Measurements from ENCODE around the gene FDX2. TPM values are rescaled to one million over a fixed set of nuclear protein-coding genes. Genes with fewer than 3 reads are reported as not detected.
"Not testable (repeated sequence)": the region's sequence is repeated elsewhere in the genome, so short reads cannot be mapped to it uniquely, and the experiment has no call there.

The FDX2 gene
- total RNA-seq, 1 donor from 2014 or later: 18.2 TPM

- DNase-seq (no peak), ATAC-seq (no peak)
- intact Hi-C loops (cut with micrococcal nuclease): loop anchor here (10.0 kb wide), 1 partner anchor 45 kb away; the partner anchor contains the start of genes ICAM3 and RAVER1
These were observed 25.9 kb downstream of the FDX2 start, which contains the start of gene ICAM5 for GRCh38 chr19:10289836-10290356. Gene ICAM5 (plus strand): TSS chr19:10289952. CDS start chr19:10290044, 92 bp downstream.

GRCh38 chr19:10289167-10289835 lies 26.5 kb downstream of the FDX2 start:
- no peak for ATAC-seq
- peak; percentile 52 for DNase-seq
- intact Hi-C loops (cut with micrococcal nuclease): loop anchor here (10.0 kb wide), 1 partner anchor 46 kb away; the partner anchor contains the start of genes ICAM3 and RAVER1

DNA sequence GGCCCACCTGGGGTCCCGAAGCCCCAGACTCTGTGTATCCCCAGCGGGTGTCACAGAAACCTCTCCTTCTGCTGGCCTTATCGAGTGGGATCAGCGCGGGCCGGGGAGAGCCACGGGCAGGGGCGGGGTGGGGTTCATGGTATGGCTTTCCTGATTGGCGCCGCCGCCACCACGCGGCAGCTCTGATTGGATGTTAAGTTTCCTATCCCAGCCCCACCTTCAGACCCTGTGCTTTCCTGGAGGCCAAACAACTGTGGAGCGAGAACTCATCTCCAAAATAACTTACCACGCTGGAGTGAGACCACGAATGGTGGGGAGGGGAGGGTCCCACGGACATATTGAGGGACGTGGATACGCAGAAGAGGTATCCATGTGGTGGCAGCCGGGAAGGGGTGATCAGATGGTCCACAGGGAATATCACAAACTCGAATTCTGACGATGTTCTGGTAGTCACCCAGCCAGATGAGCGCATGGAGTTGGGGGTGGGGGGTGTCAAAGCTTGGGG lies 27.1 kb downstream of the FDX2 start:
- intact Hi-C loops (cut with micrococcal nuclease): loop anchor here (10.0 kb wide), 1 partner anchor 46 kb away; the partner anchor contains the start of genes ICAM3 and RAVER1
- DNase-seq: peak; percentile 50
- no peak for ATAC-seq

DNA sequence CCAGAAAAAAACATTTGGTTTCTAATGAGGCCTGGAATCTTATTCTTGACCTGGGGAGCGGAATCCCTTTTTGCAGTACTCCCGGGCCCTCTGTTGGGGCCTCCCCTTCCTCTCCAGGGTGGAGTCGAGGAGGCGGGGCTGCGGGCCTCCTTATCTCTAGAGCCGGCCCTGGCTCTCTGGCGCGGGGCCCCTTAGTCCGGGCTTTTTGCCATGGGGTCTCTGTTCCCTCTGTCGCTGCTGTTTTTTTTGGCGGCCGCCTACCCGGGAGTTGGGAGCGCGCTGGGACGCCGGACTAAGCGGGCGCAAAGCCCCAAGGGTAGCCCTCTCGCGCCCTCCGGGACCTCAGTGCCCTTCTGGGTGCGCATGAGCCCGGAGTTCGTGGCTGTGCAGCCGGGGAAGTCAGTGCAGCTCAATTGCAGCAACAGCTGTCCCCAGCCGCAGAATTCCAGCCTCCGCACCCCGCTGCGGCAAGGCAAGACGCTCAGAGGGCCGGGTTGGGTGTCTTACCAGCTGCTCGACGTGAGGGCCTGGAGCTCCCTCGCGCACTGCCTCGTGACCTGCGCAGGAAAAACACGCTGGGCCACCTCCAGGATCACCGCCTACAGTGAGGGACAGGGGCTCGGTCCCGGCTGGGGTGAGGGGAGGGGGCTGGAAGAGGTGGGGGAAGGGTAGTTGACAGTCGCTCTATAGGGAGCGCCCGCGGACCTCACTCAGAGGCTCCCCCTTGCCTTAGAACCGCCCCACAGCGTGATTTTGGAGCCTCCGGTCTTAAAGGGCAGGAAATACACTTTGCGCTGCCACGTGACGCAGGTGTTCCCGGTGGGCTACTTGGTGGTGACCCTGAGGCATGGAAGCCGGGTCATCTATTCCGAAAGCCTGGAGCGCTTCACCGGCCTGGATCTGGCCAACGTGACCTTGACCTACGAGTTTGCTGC lies 28.7 kb downstream of the FDX2 start, which contains the start of gene ICAM4:
TSS of gene ICAM4 (plus strand) at position 153 of the 935 bp plus-strand sequence. CDS start at position 211, 58 bp downstream.
- peak; percentile 75 for ATAC-seq
- intact Hi-C loops (cut with micrococcal nuclease): loop anchor here (10.0 kb wide), 1 partner anchor 48 kb away; the partner anchor contains the start of genes ICAM3 and RAVER1
- peak; percentile 89 for DNase-seq

DNA sequence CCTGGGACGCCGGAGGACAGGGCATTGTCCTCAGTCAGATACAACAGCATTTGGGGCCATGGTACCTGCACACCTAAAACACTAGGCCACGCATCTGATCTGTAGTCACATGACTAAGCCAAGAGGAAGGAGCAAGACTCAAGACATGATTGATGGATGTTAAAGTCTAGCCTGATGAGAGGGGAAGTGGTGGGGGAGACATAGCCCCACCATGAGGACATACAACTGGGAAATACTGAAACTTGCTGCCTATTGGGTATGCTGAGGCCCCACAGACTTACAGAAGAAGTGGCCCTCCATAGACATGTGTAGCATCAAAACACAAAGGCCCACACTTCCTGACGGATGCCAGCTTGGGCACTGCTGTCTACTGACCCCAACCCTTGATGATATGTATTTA lies 30.4 kb downstream of the FDX2 start:
- ATAC-seq (no peak), DNase-seq (no peak)
- intact Hi-C loops (cut with micrococcal nuclease): loop anchor here (10.0 kb wide), 1 partner anchor 49 kb away; the partner anchor contains the start of genes ICAM3 and RAVER1

DNA sequence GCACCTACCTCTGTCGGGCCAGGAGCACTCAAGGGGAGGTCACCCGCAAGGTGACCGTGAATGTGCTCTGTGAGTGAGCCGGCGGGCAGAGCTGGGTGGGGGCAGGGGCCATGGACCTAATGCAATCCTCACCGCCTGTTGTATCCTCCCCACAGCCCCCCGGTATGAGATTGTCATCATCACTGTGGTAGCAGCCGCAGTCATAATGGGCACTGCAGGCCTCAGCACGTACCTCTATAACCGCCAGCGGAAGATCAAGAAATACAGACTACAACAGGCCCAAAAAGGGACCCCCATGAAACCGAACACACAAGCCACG lies 30.9 kb downstream of the FDX2 start:
- intact Hi-C loops (cut with micrococcal nuclease): loop anchor here (10.0 kb wide), 1 partner anchor 50 kb away; the partner anchor contains the start of genes ICAM3 and RAVER1
- no peak for DNase-seq
- no peak for ATAC-seq

DNA sequence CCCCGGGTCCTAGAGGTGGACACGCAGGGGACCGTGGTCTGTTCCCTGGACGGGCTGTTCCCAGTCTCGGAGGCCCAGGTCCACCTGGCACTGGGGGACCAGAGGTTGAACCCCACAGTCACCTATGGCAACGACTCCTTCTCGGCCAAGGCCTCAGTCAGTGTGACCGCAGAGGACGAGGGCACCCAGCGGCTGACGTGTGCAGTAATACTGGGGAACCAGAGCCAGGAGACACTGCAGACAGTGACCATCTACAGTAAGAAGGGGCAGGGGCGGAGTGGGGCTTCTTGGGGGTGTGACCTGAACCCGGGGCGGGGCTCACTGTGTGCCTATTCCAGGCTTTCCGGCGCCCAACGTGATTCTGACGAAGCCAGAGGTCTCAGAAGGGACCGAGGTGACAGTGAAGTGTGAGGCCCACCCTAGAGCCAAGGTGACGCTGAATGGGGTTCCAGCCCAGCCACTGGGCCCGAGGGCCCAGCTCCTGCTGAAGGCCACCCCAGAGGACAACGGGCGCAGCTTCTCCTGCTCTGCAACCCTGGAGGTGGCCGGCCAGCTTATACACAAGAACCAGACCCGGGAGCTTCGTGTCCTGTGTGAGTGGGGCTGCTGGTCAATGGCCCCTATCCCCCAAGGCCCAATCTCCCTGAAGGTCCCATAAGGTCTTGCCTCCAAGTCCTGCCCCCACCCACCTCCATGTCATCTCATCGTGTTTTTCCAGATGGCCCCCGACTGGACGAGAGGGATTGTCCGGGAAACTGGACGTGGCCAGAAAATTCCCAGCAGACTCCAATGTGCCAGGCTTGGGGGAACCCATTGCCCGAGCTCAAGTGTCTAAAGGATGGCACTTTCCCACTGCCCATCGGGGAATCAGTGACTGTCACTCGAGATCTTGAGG lies 31.5 kb downstream of the FDX2 start:
- intact Hi-C loops (cut with micrococcal nuclease): loop anchor here (10.0 kb wide), 1 partner anchor 50 kb away; the partner anchor contains the start of genes ICAM3 and RAVER1
- no peak for ATAC-seq
- no peak for DNase-seq

GRCh38 chr19:10283301-10284064 lies 32.3 kb downstream of the FDX2 start:
- no peak for ATAC-seq
- intact Hi-C loops (cut with micrococcal nuclease): loop anchor here (10.0 kb wide), 1 partner anchor 51 kb away; the partner anchor contains the start of genes ICAM3 and RAVER1
- no peak for DNase-seq

- intact Hi-C loops (cut with micrococcal nuclease): loop anchor here (10.0 kb wide), 1 partner anchor 53 kb away; the partner anchor contains the start of genes ICAM3 and RAVER1
- not testable (repeated sequence) for ATAC-seq, DNase-seq
These were observed 33.8 kb downstream of the FDX2 start for GRCh38 chr19:10282043-10282442.

DNA sequence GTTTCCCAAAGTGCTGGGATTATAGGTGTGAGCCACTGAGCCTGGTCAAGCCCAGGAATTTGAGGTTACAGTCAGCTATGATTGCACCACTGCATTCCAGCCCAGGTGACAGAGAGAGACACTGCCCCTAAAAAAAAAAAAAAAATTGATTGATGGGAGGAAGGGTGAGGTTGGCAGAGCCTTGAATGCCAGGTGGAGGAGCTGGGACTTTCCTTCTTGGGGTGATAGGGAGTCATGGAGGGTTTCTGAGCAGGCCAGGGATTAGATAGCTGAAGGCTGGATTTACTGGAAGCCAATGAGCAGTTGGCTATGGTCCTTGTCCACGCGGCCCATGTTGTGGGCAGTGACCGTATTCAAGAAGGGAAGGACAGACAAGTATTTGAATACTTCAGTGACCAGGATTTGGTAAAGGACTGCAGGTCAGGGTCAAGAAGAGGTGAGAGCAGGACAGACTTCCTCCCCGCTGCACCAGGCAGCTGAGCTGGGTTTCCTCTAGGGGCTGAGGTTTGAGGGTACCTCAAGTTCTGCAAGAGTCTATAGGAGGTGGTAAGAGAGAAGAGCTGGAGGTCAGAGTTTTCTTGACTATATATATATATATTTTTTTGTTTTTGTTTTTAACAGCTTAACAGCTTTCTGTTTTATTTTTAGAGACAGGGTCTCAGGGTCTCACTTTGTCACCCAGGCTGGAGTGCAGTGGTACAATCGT lies 35.9 kb downstream of the FDX2 start:
- intact Hi-C loops (cut with micrococcal nuclease): loop anchor here (10.0 kb wide), 1 partner anchor 55 kb away; the partner anchor contains the start of genes ICAM3 and RAVER1

DNA sequence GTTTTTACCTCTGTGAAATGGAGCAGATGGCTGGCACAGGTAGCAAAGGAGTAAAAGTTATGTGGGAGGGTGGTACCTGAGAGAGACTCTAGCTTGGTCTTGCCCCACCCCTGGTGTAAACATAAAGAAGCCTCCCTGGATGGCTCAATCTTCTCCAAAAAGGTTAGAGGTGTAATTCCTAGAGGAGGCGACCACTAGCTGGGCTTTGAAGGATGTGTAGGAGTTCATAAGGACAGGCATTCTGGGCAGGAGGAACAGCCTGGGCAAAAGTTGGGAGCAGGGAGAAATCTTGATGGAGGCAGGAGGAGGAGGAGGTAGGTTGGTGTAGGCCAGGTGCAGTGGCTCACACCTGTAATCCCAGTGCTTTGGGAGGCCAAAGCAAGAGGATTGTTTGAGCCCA lies 36.9 kb downstream of the FDX2 start:
- intact Hi-C loops (cut with micrococcal nuclease): no loop called here
- no peak for DNase-seq
- ATAC-seq: no peak

More for the DNA sequence above, 35.9 kb downstream of the FDX2 start:
- ATAC-seq: no peak
- no peak for DNase-seq

DNA sequence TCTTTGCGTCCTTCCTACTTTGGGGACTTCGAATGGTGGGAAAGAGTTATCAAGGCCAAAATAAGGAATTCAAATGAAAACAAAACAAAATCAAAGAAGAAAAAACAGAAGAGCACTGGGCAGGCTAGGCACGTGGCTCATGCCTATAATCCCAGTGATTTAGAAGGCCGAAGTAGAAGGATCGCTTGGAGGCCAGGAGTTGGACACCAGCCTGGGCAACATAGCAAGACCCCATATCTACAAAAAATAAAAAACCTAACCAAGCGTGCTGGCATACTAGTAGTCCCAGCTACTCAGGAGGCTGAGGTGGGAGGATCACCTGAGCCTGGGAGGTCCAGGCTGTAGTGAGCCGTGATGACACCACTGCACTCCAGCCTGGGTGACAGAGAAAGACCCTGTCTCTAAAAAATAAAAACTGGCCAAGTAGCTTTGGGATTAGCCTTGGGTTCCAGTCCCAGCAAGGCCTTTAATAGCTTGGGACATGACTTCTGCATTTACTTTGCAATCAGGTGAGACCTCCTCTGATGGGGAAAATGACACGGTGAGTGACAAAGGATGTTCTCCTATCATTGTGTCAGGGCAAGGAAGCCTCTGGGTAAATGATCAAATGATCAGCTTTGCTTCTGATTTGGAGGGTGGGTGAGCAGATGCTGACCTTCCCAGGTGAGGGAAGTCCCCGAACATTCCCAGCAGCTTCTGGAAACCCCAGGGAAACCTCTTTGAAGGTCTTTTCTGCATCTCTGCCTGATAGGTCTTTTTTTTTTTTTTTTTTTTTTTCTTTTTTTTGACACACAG lies 37.8 kb downstream of the FDX2 start:
- no peak for ATAC-seq
- intact Hi-C loops (cut with micrococcal nuclease): no loop called here
- DNase-seq: no peak

DNA sequence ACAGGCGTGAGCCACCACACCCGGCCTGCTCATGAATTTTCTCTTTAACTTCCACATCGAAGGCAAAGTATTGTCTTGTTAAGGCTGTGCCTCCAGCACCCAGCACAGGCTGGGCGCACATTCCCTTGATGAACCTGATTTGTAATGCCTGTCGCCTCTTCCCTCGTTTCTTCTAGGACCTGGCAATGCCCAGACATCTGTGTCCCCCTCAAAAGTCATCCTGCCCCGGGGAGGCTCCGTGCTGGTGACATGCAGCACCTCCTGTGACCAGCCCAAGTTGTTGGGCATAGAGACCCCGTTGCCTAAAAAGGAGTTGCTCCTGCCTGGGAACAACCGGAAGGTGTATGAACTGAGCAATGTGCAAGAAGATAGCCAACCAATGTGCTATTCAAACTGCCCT lies 41.2 kb downstream of the FDX2 start:
- DNase-seq (no peak), ATAC-seq (no peak)
- intact Hi-C loops (cut with micrococcal nuclease): no loop called here

- intact Hi-C loops (cut with micrococcal nuclease): no loop called here
- no peak for ATAC-seq
- no peak for DNase-seq
These were observed 44.2 kb downstream of the FDX2 start for GRCh38 chr19:10271543-10272086.

- intact Hi-C loops (cut with micrococcal nuclease): no loop called here
- ATAC-seq: peak; percentile 76
These were observed 45.0 kb downstream of the FDX2 start, which contains the start of gene ICAM1 for GRCh38 chr19:10270616-10271394. Gene ICAM1 (plus strand): TSS chr19:10271120. CDS start chr19:10271160, 40 bp downstream.

More at GRCh38 chr19:10270616-10271394, 45.0 kb downstream of the FDX2 start, which contains the start of gene ICAM1:
- peak; percentile 87 for DNase-seq
